Measurements from ENCODE around the gene COX6A2.
"Not testable (repeated sequence)": the region's sequence is repeated elsewhere in the genome, so short reads cannot be mapped to it uniquely, and the experiment has no call there.

Gene COX6A2

DNA sequence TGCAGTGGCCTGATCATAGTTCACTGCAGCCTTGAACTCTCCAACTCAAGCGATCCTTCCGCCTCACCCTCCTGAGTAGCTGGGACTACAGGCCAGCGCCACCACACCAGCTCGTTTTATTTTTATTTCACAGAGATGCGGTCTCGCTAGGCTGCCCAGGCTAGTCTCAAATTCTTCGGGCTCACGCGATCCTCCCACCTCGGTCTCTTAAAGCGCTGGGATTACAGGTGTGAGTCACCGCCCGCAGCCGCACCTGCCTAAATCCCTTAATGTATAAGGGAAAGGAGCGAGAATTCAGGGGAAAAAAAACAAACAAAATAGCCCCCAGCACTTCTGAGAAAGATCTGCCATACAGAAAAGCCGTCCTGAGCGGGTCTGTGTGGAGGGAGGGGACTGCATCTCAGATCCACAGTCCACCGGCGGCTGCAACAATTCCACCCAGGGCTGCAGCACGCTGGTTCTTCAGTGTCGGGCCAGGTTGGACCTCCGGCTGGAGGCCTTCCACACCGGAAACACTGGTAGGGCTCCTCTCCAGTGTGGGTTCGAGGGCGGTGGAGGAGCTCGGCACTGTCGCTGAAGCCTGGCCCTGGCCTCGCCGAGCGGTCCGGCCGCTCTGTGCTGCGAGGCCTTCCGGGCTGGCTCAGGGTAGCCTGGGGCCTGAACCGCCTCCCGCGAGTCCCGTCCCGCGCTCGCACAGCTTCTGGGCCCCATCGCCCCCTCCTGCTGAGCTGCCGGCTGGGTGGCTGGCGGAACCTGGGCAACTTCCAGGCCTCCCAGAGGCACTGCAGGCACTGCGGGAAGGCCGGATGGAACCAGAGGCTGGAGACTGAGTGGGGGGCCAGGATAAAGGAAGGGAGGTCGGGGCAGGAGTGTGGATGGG is 7.4 kb upstream of the COX6A2 start:
- no peak for DNase-seq

- DNase-seq: no peak
Observed at GRCh38 chr16:31430380-31431052, 2.4 kb upstream of the COX6A2 start.

DNA sequence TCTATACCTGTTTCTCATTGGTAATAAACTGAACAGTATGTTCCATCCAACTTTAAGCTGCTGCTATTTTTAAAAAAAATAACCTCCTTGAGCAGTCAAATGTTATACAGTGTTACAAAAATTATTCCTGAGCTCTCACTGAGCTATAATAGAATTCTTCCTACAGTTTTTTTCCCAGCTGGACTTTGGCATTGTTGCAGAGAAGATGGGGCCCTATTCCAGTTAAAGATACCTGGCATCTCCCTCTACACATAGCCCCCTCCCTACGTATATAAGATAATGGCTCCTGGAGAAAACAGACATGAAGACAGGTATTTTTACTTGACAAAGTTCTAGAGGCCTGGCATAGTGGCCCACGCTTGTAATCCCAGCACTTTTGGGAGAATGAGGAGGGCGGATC is 1.6 kb upstream of the COX6A2 start:
- DNase-seq: no peak

GRCh38 chr16:31429314-31429713 is 1.2 kb upstream of the COX6A2 start:
- no peak for DNase-seq

- DNase-seq: no peak
Observed at GRCh38 chr16:31428638-31429247, 583 bp upstream of the COX6A2 start.

- no peak for DNase-seq
Observed at GRCh38 chr16:31427441-31428278, 500 bp downstream of the COX6A2 start.

- DNase-seq: no peak
Observed at GRCh38 chr16:31423801-31424200, 4.4 kb downstream of the COX6A2 start.

- DNase-seq: no peak
Observed at GRCh38 chr16:31423241-31423640, 4.9 kb downstream of the COX6A2 start.

DNA sequence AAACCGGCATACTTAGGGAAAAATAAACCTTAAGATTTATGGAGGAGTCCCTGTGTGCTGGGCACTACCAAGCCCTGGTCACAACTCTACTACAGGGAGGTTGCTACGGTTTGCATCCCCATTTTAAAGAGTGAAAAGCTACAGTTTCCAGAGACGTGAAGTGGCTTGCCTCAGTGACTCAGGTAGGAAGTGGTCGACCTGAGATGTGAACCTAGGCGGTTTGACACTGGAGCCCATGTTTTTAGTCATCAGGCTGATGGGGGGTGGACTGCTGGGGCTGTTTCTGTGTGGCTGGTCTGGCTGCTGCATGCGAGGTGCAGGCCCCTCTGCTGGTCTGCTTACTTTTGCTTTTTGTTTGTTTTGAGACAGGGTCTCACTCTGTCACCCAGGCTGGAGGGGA is 6.6 kb downstream of the COX6A2 start:
- DNase-seq: no peak

- DNase-seq: no peak
Observed at GRCh38 chr16:31420037-31420436, 8.1 kb downstream of the COX6A2 start.

- no peak for DNase-seq
Observed at GRCh38 chr16:31417916-31418315, 10.2 kb downstream of the COX6A2 start.

DNA sequence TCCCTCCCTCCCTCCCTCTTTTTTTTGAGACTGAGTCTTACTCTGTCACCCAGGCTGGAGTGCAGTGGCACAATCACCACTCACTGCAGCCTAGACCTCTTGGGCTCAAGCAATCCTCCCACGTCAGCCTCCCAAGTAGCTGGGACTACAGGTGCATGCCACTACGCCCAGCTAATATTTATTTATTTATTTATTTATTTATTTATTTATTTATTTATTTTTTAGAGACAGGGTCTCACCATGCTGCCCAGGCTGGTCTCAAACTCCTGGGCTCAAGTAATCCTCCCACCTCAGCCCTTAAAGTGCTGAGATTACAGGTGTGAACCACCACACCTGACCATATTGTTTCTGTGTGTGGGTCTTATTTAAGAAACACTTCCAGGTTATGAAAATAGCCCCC is 11.1 kb downstream of the COX6A2 start:
- not testable (repeated sequence) for DNase-seq

- no peak for DNase-seq
Observed at GRCh38 chr16:31416371-31416770, 11.8 kb downstream of the COX6A2 start.

GRCh38 chr16:31414706-31415105 is 13.5 kb downstream of the COX6A2 start:
- no peak for DNase-seq

- no peak for DNase-seq
Observed at GRCh38 chr16:31413943-31414342, 14.2 kb downstream of the COX6A2 start.

- DNase-seq: no peak
Observed at GRCh38 chr16:31413381-31413780, 14.8 kb downstream of the COX6A2 start.

DNA sequence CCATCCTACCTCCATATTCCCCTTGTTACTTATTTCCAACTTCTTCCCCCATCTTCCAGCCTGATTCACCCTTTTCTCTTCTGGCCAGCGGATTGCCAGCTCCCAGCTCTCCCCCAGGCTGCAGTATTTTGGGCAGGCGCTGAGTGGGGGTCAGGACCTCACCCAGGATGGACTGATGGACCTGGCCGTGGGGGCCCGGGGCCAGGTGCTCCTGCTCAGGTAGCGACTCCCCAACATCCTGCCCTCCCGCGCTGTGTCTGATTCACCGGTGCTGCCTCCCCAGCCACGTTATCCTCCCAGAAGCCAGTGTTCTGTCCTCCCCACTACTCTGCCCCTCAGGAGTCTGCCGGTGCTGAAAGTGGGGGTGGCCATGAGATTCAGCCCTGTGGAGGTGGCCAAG is 15.4 kb downstream of the COX6A2 start:
- no peak for DNase-seq

DNA sequence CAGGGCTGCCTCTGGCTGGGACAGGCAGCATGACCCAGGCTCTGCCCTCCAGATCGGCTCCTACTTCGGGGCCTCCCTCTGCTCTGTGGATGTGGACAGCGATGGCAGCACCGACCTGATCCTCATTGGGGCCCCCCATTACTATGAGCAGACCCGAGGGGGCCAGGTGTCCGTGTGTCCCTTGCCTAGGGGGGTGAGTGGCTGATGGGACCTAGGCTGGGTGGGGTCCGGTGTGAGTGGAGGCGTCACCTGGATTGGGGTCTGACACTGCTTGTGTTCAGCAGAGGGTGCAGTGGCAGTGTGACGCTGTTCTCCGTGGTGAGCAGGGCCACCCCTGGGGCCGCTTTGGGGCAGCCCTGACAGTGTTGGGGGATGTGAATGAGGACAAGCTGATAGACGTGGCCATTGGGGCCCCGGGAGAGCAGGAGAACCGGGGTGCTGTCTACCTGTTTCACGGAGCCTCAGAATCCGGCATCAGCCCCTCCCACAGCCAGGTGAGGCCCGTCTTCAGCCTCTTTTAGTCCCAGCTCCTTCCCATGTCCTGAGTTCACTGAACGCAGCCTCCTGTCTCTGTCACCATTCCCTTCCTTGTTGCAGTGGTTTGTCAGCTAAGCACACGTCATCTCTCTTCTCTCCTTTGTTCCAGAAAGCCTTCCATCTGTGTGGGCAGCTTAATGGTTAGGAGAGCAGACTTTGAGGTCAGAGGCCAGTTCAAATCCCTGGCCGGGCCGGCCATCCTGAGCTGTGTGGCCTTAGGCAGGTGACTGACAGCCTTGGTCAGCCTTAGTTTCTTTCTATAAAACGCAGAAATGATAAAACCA is 16.9 kb downstream of the COX6A2 start:
- no peak for DNase-seq

GRCh38 chr16:31410082-31410481 is 18.1 kb downstream of the COX6A2 start:
- DNase-seq: no peak

DNA sequence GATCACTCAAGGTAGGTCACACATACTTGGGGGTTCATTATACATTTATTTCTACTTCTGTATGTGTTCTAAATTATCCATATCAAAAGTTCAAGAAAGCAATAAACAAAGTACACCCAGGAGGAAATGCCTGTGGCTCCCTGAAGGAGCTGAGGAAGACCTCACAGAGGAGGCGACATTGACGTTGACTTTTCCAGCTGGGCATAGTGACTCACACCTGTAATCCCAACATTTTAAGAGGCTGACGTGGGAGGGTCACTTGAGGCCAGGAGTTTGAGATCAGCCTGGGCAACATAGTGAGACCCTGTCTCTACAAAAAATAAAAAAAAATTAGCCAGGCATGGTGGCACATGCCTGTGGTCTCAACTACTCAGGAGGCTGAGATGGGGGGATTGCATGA is 18.7 kb downstream of the COX6A2 start:
- DNase-seq: no peak

DNA sequence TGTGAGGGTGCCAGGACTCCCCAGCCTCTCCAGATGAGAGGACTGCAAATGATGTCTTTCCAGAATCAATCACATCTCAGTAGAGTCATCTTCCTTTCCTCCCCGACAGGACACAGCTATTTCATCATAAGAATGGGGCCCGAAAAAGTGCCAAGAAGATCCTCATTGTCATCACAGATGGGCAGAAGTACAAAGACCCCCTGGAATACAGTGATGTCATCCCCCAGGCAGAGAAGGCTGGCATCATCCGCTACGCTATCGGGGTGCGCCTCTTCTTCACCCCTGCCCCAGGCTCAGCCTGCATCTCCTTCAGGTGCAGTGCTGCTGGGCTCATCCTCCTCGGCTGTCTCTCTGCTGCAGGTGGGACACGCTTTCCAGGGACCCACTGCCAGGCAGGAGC is 20.8 kb downstream of the COX6A2 start:
- DNase-seq: no peak
